Esophagus muscularis mucosa (tissue), 4 donors: ENCODE results near the gene BRINP1. TPM values are rescaled to one million over a fixed set of nuclear protein-coding genes. Genes with fewer than 3 reads are reported as not detected.

Experiments
- DNase-seq: peaks from one replicate; pipeline ENCODE4 v3.0.0-alpha.2; 2017; ENCODE audit errors: extremely low spot score
- H3K27ac ChIP-seq, 4 donors: fragments of 200-600 bp; sonication (generic); replicated peaks in 1 of 4; 1 replicate in 3 of 4; 2 replicates in 1 of 4; pipeline ENCODE4 v1.5.1; 2016 to 2019; ENCODE audit warnings: mild to moderate bottlenecking in 1 of 4
- H3K27me3 ChIP-seq, 4 donors: fragments of 200-600 bp; sonication (generic); one replicate each; pipeline versions ENCODE4 v1.5.1 to v1.6.0; 2016 to 2019
- H3K36me3 ChIP-seq, 4 donors: fragments of 200-600 bp; sonication (generic); one replicate each; pipeline ENCODE4 v1.5.1; 2016 to 2019
- H3K4me1 ChIP-seq, 4 donors: fragments of 200-600 bp; sonication (generic); one replicate each; pipeline ENCODE4 v1.5.1; 2016 to 2019
- H3K4me3 ChIP-seq, 4 donors: fragments of 200-600 bp; sonication (generic); 1 replicate in 2 of 4; 2 replicates in 2 of 4; pipeline ENCODE4 v1.5.1; 2016 to 2019; ENCODE audit warnings: mild to moderate bottlenecking in 4 of 4, moderate library complexity in 1 of 4
- H3K9me3 ChIP-seq, 4 donors: fragments of 200-600 bp; sonication (generic); 1 replicate in 3 of 4; 2 replicates in 1 of 4; pipeline ENCODE4 v1.5.1; 2016 to 2019
- EP300 ChIP-seq: sonication (generic); formaldehyde crosslinking; IDR thresholded peaks from one replicate; pipeline ENCODE4 v1.6.1; 2017; ENCODE audit warnings: antibody characterized with exemption
- POLR2A ChIP-seq: fragments of 450-650 bp; IDR thresholded peaks from one replicate; pipeline ENCODE4 v1.6.1; 2017; ENCODE audit warnings: antibody characterized with exemption, moderate library complexity, mild to moderate bottlenecking, low read depth
- POLR2AphosphoS5 ChIP-seq, 2 donors: sonication (generic); formaldehyde crosslinking; IDR thresholded peaks; one replicate each; pipeline ENCODE4 v1.6.1; 2017; ENCODE audit warnings: antibody characterized with exemption in 2 of 2
- WGBS: methylation state at CpG from one replicate; pipeline ENCODE4 v1.1.5; 2018; 5-methylcytosine and 5-hydroxymethylcytosine counted together
- intact Hi-C: fragments of 100-400 bp; cut with DNase I; formaldehyde crosslinking; loops from one replicate; pipeline ENCODE4 v1.15.1; 2023
- total RNA-seq, 4 donors: library from RNA; depleted of rRNA; stranded (reverse); fragments of >200 nt; gene quantifications; one replicate each; pipeline versions ENCODE4 v1.1.0 to v1.2.1, GENCODE V29; 2016
- TF ChIP-seq, protein P1 (sequence below), 3 experiments: fragments of 200-600 bp in 2 of 3; fragments of 450-650 bp in 1 of 3; sonication (generic) in 2 of 3; IDR thresholded peaks; one replicate each; pipeline ENCODE4 v1.5.1; 2017 to 2019; ENCODE audit warnings: antibody characterized with exemption in 3 of 3, mild to moderate bottlenecking in 2 of 3, moderate library complexity in 1 of 3

BRINP1 gene, protein sequence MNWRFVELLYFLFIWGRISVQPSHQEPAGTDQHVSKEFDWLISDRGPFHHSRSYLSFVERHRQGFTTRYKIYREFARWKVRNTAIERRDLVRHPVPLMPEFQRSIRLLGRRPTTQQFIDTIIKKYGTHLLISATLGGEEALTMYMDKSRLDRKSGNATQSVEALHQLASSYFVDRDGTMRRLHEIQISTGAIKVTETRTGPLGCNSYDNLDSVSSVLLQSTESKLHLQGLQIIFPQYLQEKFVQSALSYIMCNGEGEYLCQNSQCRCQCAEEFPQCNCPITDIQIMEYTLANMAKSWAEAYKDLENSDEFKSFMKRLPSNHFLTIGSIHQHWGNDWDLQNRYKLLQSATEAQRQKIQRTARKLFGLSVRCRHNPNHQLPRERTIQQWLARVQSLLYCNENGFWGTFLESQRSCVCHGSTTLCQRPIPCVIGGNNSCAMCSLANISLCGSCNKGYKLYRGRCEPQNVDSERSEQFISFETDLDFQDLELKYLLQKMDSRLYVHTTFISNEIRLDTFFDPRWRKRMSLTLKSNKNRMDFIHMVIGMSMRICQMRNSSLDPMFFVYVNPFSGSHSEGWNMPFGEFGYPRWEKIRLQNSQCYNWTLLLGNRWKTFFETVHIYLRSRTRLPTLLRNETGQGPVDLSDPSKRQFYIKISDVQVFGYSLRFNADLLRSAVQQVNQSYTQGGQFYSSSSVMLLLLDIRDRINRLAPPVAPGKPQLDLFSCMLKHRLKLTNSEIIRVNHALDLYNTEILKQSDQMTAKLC
- not detected for total RNA-seq

DNA sequence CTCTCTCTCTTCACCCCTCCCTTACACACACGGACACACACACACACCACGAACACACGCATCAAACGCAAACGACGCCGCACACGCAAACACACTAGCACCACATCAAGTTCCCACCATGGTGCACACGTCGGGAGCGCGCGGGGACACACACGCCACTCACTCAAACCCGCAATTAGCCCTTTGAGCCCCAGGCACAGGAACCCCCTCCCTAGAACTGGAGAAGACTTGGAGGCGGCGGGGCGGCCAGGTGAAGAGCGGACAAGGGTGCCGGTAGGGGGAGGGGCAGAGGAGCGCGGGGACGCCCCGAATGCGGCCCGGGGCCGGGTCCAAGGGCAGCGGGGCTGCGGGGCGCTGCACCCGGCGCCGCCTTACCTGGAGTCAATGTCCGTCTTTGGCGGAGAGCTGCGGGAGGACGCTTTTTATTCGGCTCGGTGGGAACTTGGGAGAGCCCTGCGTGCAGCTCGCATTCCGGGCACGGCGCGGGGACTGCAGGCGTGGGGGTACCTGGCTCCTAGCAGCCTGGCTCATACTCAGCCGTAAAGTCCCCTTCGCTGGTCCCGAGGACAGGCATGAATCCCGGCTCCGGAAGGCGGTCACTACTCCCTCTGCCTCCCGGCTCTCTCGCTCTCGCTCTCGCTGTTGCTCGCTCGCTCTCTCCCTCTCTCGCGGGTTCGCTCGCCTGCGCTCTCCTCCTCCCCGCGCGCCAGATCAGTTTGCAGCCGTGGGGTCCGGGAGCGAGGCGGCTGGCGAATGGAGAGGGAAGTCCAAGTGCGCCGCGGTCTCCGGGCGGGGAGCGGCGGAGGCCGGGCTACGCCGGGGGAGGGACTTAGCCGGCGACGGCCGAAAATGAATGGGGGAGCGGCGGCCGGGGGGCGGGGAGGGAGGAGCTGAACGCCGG lies at the start of gene BRINP1:
BRINP1 (minus strand) TSS at position 755 of the 901 bp plus-strand sequence. CDS start 56,080 bp downstream, outside the sequence.
- peaks cover 13 to 18% (median 16%) of the 10 kb centered on the region in 4 donors for H3K4me1 ChIP-seq
- no peaks in the 10 kb centered on the region for H3K9me3 ChIP-seq
- peak within 1 kb of the TSS; percentile 35 to 40 (median 39) for H3K4me3 ChIP-seq
- intact Hi-C loops: no loop called here
- TF ChIP-seq, protein P1, sequence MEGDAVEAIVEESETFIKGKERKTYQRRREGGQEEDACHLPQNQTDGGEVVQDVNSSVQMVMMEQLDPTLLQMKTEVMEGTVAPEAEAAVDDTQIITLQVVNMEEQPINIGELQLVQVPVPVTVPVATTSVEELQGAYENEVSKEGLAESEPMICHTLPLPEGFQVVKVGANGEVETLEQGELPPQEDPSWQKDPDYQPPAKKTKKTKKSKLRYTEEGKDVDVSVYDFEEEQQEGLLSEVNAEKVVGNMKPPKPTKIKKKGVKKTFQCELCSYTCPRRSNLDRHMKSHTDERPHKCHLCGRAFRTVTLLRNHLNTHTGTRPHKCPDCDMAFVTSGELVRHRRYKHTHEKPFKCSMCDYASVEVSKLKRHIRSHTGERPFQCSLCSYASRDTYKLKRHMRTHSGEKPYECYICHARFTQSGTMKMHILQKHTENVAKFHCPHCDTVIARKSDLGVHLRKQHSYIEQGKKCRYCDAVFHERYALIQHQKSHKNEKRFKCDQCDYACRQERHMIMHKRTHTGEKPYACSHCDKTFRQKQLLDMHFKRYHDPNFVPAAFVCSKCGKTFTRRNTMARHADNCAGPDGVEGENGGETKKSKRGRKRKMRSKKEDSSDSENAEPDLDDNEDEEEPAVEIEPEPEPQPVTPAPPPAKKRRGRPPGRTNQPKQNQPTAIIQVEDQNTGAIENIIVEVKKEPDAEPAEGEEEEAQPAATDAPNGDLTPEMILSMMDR (IDR thresholded peaks at IDR 0.05): no peak
- TF ChIP-seq EP300 (no peak), POLR2AphosphoS5 (IDR thresholded peaks at IDR 0.05) (no peak), POLR2A (no peak)
- H3K36me3 ChIP-seq: no peaks in the 10 kb centered on the region
- H3K27ac ChIP-seq: no peak within 1 kb of the TSS
- DNase-seq: no peak
- H3K27me3 ChIP-seq: peaks cover 0 to 69% (median 25%) of the 10 kb centered on the region in 4 donors
- 2% methylated on average over 40 of the region's 91 CpGs for WGBS

DNA sequence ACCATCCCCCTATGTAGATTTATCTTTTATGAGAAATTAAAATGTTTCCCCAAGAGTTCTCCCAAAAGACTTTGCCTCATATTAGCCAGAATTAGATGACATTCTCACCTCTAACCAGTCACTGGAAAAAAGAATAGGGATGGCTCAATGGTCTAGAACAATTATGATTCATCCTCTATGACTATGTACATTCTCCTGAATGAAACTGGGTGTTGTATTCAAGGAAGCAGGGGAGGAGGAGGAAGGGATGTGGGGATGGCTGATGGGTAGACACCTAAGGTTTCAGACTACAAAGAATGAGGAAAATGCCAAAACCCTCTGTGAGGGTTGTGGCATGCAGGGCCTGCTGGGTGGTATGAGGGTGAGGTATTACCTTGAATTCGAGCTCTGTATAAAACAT lies 49.5 kb upstream of the BRINP1 start:
- Histone ChIP-seq H3K27me3 (no peaks in the 10 kb centered on the region), H3K9me3 (no peaks in the 10 kb centered on the region), H3K27ac (no peak overlapping the region), H3K4me3 (no peak overlapping the region), H3K36me3 (no peaks in the 10 kb centered on the region), H3K4me1 (no peaks in the 10 kb centered on the region)
- WGBS: 54% methylated on average over 1 of the region's 1 CpG
- no peak for DNase-seq
- TF ChIP-seq POLR2A (no peak), EP300 (no peak), POLR2AphosphoS5 (IDR thresholded peaks at IDR 0.05) (no peak)
- TF ChIP-seq, protein P1 (IDR thresholded peaks at IDR 0.05): no peak
- intact Hi-C loops: no loop called here

DNA sequence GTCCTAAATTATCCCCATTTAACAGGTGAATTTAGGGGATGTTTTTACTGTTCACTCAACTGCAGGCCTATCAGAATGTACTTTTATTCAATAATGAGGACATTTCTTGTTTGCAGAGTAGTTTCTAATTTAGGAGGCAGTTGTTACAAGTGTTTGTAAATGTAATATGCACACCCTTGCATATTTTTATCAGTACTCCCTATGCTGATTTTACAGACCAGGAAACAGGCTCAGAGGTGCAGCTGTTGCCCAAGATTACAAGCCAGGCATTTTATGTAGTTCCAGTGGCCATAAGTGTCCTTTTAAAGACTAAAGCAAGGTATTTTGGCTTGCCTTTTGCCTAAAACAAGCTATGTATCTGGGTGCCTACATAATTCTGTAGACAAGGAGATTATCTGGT lies 47.6 kb upstream of the BRINP1 start:
- H3K4me3 ChIP-seq: no peak overlapping the region
- no peaks in the 10 kb centered on the region for H3K4me1 ChIP-seq
- no peaks in the 10 kb centered on the region for H3K27me3 ChIP-seq
- DNase-seq: no peak
- intact Hi-C loops: no loop called here
- H3K36me3 ChIP-seq: no peaks in the 10 kb centered on the region
- TF ChIP-seq EP300 (no peak), POLR2AphosphoS5 (IDR thresholded peaks at IDR 0.05) (no peak), POLR2A (no peak)
- TF ChIP-seq, protein P1 (IDR thresholded peaks at IDR 0.05): no peak
- no peak overlapping the region for H3K27ac ChIP-seq
- no peaks in the 10 kb centered on the region for H3K9me3 ChIP-seq

DNA sequence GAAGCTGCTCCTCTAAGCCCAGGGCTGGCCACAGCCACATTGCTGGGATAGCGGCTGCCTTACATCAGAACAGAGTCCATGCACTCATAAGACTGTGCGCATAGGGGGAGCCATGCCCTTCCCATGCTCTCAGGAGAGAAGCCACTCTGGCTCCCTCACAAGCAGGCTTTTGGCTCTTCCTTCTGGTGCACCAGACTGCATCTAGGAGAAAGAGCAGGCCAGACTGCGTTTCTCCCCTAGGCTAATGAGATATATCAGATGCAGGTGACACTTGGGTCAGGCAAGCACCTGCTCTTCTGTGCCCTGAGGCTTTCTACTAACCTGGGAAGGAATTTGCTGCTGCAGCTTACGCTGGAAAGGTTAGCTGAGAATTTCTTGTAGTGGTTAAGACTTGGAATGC lies 43.2 kb upstream of the BRINP1 start:
- DNase-seq: no peak
- WGBS: 66% methylated on average over 2 of the region's 4 CpGs
- H3K9me3 ChIP-seq: no peaks in the 10 kb centered on the region

More for the DNA sequence above, 43.2 kb upstream of the BRINP1 start:
- H3K27ac ChIP-seq: no peak overlapping the region
- no peaks in the 10 kb centered on the region for H3K27me3 ChIP-seq
- H3K4me1 ChIP-seq: no peaks in the 10 kb centered on the region
- TF ChIP-seq POLR2A: no peak
- intact Hi-C loops: no loop called here
- no peaks in the 10 kb centered on the region for H3K36me3 ChIP-seq
- H3K4me3 ChIP-seq: no peak overlapping the region
